GM13976 (cell line): Measurements from ENCODE around the gene CFAP69.

Experiments used
- DNase-seq: peaks from one replicate; pipeline ENCODE4 v3.0.0; 2012; ENCODE audit warnings: low spot score
- in situ Hi-C: fragments of 300-500 bp; cut with MboI; formaldehyde crosslinking; loops from one replicate; pipeline ENCODE4 v1.12.0; 2022; ENCODE audit warnings: low sequenced_read_pairs, mixed read lengths, inconsistent platforms; ENCODE audit not compliant: unreplicated experiment
- TF ChIP-seq, protein P1 (sequence below): IDR thresholded peaks from 2 replicates; pipeline ENCODE4 v1.5.1; 2012; ENCODE audit warnings: borderline replicate concordance, mild to moderate bottlenecking; ENCODE audit not compliant: insufficient read depth; ENCODE audit errors: extremely low read depth, missing control alignments, control extremely low read depth

CFAP69 gene

DNA sequence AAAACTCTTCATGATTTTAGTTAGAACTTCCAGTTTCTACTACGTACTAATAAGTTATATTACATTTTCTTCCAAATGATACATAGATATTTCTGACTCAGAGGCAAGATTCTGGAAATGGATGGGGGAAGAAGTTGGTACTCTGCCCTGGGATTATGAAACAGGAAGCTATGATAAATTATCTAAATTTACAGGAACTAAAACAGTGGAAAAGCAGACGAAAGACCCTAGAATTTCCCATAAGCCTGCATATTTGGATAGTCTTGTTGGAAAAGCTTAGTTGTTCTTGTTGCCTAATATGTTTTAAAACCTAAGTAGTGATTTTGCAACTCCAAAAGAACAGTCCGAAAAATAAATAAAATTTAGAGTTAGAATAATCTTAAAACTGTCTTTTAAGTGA, 21.8 kb downstream of the CFAP69 start:
- TF ChIP-seq, protein P1, sequence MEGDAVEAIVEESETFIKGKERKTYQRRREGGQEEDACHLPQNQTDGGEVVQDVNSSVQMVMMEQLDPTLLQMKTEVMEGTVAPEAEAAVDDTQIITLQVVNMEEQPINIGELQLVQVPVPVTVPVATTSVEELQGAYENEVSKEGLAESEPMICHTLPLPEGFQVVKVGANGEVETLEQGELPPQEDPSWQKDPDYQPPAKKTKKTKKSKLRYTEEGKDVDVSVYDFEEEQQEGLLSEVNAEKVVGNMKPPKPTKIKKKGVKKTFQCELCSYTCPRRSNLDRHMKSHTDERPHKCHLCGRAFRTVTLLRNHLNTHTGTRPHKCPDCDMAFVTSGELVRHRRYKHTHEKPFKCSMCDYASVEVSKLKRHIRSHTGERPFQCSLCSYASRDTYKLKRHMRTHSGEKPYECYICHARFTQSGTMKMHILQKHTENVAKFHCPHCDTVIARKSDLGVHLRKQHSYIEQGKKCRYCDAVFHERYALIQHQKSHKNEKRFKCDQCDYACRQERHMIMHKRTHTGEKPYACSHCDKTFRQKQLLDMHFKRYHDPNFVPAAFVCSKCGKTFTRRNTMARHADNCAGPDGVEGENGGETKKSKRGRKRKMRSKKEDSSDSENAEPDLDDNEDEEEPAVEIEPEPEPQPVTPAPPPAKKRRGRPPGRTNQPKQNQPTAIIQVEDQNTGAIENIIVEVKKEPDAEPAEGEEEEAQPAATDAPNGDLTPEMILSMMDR, result no peak
- in situ Hi-C loops, result loop anchor here (10.0 kb wide), 1 partner anchor 112 kb away; the partner anchor contains the start of gene STEAP1

DNA sequence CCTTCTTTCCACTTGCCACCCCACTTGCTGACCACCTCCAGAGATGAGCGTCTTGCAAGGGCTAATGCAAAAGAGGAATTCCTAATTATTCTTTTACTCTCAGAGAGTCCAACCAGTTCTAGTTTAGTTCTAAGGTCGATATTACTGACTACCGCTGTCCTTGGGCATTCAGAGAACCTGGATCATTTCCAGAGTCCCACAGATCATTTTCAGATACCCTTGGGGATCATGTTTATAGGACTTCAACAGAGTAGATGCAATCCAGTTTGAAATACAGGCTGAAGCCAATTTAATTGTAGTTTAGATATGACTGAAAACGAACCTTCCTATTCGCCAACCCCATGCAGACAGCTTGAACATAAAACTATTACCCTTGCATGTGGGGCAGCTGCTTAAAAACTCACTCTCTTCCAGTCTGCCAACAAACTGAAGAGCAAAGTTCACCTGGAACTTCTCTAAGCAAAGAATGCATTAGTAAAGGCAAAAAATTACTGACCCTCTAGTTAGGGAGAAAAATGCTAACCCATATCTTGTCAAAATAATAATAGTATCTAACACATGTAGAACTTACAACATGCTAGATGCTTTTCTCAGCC, 22.4 kb downstream of the CFAP69 start:
- TF ChIP-seq, protein P1, result no peak
- DNase-seq, result no peak
- in situ Hi-C loops, result loop anchor here (10.0 kb wide), 1 partner anchor 113 kb away; the partner anchor contains the start of gene STEAP1

More for the DNA sequence above, 21.8 kb downstream of the CFAP69 start:
- no peak for DNase-seq

DNA sequence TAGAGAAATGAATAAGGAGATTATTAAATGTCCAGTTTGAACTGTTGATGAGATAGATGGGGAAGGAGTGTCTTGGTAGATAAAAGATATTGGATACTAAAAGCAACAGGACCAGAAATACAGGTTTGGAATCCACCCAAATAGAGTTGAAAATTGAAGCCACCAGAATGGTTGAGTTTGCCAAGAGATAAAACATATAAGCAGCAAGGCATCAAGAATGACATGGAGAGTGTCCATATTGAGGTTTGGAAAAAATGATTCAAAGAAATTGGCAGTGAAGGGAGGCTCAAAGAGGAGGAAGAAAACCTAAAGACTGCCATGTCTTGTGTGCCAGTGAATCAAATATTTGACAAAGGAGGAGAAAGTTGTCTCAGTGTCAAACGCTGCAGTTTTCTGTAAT, 24.2 kb downstream of the CFAP69 start:
- TF ChIP-seq, protein P1, result no peak
- in situ Hi-C loops, result loop anchor here (10.0 kb wide), 1 partner anchor 114 kb away; the partner anchor contains the start of gene STEAP1

DNA sequence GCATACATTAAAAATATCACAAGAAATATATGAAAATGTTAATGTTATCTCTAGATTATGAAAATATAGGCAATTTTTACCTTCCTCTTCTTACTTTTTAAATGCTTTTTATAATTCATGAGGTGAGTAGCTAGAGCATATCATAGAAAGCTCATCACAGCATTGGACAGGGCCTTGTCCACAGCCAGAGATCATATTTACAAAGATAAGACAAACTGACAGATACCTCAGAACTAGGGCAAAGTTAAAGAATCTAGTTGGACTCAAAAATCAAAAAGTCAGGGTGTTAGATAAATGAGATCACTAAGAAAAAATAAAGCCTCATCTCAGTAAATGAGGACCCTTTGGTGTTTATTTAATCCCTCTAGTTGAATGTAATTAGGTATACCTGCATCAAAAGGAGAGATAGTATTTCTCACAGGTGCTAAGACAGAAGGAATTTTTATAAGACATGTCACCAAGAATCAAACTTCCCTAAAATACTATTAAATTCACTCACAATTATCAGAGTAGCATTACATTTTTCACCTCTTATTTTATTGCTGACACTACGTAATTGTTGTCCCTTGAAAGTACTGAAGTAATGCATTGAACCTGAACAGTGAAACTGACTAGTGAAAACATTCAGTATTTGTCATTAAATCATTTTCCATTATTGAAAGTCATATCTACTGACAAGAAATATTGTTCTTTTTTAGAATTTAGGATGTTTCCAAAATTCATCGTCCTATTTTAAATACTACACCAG, 25.6 kb downstream of the CFAP69 start:
- TF ChIP-seq, protein P1, result no peak
- in situ Hi-C loops, result no loop called here

More for the DNA sequence above, 24.2 kb downstream of the CFAP69 start:
- no peak for DNase-seq

DNA sequence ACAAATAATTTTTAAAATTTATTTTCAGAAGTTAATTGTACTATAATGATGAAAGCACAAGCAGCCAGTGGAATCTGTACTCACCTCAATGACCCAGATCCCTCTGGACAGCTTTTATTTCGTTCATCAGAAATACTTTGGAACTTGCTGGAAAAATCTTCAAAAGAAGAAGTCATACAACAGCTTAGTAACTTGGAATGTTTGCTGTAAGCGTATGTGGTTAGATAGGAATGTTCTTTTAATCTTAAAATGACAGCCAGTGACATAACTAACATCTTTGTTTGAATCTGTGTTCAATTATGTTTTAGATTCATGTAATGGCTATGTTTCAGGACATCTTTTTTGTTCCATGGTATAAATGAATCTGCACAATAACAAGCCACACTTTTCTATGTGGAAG, 26.8 kb downstream of the CFAP69 start:
- in situ Hi-C loops, result no loop called here
- no peak for DNase-seq
- TF ChIP-seq, protein P1, result no peak

More for the DNA sequence above, 25.6 kb downstream of the CFAP69 start:
- no peak for DNase-seq

DNA sequence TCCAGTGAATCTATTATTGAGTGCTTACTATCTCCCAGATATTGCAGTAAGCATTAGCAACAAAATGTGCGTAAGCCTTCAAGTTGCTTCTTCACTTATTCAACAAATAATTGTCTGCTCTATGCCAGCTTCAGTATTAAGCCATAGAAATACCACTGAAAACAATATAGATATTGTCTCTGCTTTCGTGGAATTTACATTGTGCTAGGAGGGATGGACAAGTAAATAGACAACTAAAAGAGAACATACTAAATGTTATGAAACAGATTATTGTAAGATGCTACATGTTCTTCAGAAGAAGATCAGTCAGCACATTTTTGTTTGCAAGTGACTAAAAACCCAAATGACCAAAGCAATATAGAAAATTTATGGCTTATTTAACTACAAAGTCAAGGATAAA, 27.3 kb downstream of the CFAP69 start:
- no peak for DNase-seq
- in situ Hi-C loops, result no loop called here
- TF ChIP-seq, protein P1, result no peak
